ENCODE data around the gene AGTRAP.

- TF ChIP-seq CTCF (conservative IDR thresholded peaks at IDR 0.05), result no peak
- no peak for TF ChIP-seq EZH2 (IDR thresholded peaks at IDR 0.05; ENCODE audit: low read depth)
These were observed 36.5 kb downstream of the AGTRAP start for GRCh38 chr1:11772458-11772857.

All from PC-9 (cell line).